Measurements from ENCODE around the gene KRT75.

Gene KRT75

DNA sequence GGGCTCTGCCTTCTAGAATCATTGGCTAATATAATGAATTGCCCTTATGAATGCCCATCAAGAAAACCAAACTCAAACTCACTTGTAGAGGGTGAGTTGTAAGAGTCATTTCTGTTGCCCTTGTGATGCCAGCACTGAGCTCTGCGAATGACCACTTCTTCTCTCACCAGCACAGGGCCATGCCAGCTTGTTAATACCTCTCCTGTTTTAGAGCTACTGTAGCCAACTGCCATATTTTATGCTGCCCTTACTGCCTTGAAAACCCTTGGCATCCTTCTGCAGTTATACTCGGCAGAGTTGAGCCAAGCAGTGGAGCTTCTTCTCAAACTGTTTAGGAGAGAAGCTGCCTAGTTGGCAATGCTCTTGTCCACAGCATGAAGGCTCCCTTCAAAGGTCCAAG, 8.1 kb downstream of the KRT75 start:
- Histone ChIP-seq H3K4me3 (ENCODE audit: low read length) (no peak overlapping the region), H3K9me3 (replicated peaks; ENCODE audit: low read length) (no peaks in the 10 kb centered on the region), H3K27me3 (ENCODE audit: control insufficient read depth, insufficient read depth, low read length) (peaks cover 93% of the 10 kb centered on the region), H3K4me2 (ENCODE audit: low read length) (no peak overlapping the region), H3K4me1 (ENCODE audit: control insufficient read depth, insufficient read depth, low read length) (no peaks in the 10 kb centered on the region), H3K9ac (ENCODE audit: low read depth, low read length) (no peak overlapping the region), H3K36me3 (ENCODE audit: insufficient read depth, low read length) (no peaks in the 10 kb centered on the region)

- Histone ChIP-seq H3K4me1 (ENCODE audit: control insufficient read depth, insufficient read depth, low read length) (no peaks in the 10 kb centered on the region), H3K9me3 (replicated peaks; ENCODE audit: low read length) (no peaks in the 10 kb centered on the region), H3K36me3 (ENCODE audit: insufficient read depth, low read length) (no peaks in the 10 kb centered on the region), H3K4me3 (ENCODE audit: low read length) (no peak overlapping the region), H3K9ac (ENCODE audit: low read depth, low read length) (no peak overlapping the region), H3K27me3 (ENCODE audit: control insufficient read depth, insufficient read depth, low read length) (peaks cover 87% of the 10 kb centered on the region), H3K4me2 (ENCODE audit: low read length) (no peak overlapping the region)
Measured at GRCh38 chr12:52425466-52425865, 8.7 kb downstream of the KRT75 start.

DNA sequence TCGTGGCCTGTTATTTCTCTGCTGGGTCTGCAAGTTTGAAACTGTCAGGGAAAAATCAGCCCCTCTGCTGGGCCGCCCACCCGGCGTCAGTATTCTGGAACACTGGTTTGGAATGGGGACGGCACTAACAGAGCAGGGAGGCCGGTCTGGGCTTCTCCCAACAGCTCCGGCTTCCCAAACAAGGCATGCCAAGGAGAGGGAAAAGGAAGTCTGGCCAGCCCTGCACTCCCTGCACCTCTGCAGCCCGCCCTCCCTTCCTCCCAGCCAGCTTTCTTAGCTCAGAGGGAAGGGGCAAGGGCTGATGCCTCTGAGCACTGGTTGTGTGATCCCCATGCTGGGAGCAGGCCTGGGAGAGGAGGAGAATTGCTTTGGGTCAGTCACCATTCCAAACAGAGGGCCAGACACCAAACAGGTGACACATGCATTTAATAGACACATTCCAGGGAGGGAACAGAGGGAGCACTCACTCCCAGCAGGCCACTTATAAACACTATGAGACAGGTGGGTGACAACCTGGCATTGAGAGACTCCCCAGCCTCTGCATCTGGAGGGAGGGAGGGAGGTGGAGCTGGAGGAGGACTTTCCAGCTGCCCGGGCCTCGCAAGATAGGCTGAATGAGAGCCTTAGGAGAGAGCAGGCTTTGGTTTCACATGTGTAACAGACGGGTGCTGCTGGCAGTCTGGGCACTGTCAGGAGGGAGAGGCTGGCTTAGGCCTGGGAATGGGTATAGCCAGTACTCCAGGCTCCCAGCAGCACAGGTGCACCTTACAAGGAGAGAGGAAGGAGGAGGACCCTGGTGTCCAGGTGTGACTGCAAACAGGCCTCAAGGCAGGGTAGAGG, 10.3 kb downstream of the KRT75 start:
- Histone ChIP-seq H3K4me1 (ENCODE audit: control insufficient read depth, insufficient read depth, low read length) (no peaks in the 10 kb centered on the region), H3K36me3 (ENCODE audit: insufficient read depth, low read length) (no peaks in the 10 kb centered on the region), H3K9ac (ENCODE audit: low read depth, low read length) (no peak overlapping the region), H3K27me3 (ENCODE audit: control insufficient read depth, insufficient read depth, low read length) (peaks cover 79% of the 10 kb centered on the region), H3K4me3 (ENCODE audit: low read length) (no peak overlapping the region), H3K4me2 (ENCODE audit: low read length) (no peak overlapping the region), H3K9me3 (replicated peaks; ENCODE audit: low read length) (no peaks in the 10 kb centered on the region)

GRCh38 chr12:52423035-52423434, 11.1 kb downstream of the KRT75 start:
- Histone ChIP-seq H3K4me3 (ENCODE audit: low read length) (no peak overlapping the region), H3K9me3 (replicated peaks; ENCODE audit: low read length) (no peaks in the 10 kb centered on the region), H3K36me3 (ENCODE audit: insufficient read depth, low read length) (no peaks in the 10 kb centered on the region), H3K4me1 (ENCODE audit: control insufficient read depth, insufficient read depth, low read length) (no peaks in the 10 kb centered on the region), H3K9ac (ENCODE audit: low read depth, low read length) (no peak overlapping the region), H3K27me3 (ENCODE audit: control insufficient read depth, insufficient read depth, low read length) (peaks cover 73% of the 10 kb centered on the region), H3K4me2 (ENCODE audit: low read length) (no peak overlapping the region)

GRCh38 chr12:52419656-52420055, 14.5 kb downstream of the KRT75 start:
- H3K4me3 ChIP-seq (ENCODE audit: low read length): no peak overlapping the region
- H3K9ac ChIP-seq (ENCODE audit: low read depth, low read length): no peak overlapping the region
- H3K9me3 ChIP-seq (replicated peaks; ENCODE audit: low read length): no peaks in the 10 kb centered on the region
- no peaks in the 10 kb centered on the region for H3K36me3 ChIP-seq (ENCODE audit: insufficient read depth, low read length)
- no peak overlapping the region for H3K4me2 ChIP-seq (ENCODE audit: low read length)
- peaks cover 51% of the 10 kb centered on the region for H3K27me3 ChIP-seq (ENCODE audit: control insufficient read depth, insufficient read depth, low read length)
- H3K4me1 ChIP-seq (ENCODE audit: control insufficient read depth, insufficient read depth, low read length): no peaks in the 10 kb centered on the region

GRCh38 chr12:52418576-52419110, 15.5 kb downstream of the KRT75 start:
- no peak overlapping the region for H3K9ac ChIP-seq (ENCODE audit: low read depth, low read length)
- H3K9me3 ChIP-seq (replicated peaks; ENCODE audit: low read length): no peaks in the 10 kb centered on the region
- no peak overlapping the region for H3K4me3 ChIP-seq (ENCODE audit: low read length)
- no peaks in the 10 kb centered on the region for H3K4me1 ChIP-seq (ENCODE audit: control insufficient read depth, insufficient read depth, low read length)
- no peaks in the 10 kb centered on the region for H3K36me3 ChIP-seq (ENCODE audit: insufficient read depth, low read length)
- H3K27me3 ChIP-seq (ENCODE audit: control insufficient read depth, insufficient read depth, low read length): peaks cover 41% of the 10 kb centered on the region
- no peak overlapping the region for H3K4me2 ChIP-seq (ENCODE audit: low read length)

DNA sequence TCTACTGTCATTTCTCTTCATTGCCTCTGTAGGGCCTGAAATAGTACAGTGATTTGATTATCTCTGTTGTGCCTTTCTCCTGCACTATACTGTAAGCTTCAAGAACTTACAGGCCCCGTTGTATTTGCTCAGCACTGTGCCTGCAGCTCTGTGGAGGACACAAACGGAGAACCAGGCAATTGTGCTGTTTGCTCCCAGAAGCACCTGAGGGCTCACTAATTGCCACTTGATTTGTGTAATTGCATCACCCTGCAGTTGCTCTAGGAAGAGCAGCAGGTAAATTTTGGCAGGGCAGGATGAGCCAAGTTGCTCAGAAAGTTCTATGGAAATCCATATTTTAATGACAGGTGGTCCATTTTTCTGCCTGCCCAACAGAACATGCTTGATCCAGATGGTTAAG, 16.4 kb downstream of the KRT75 start:
- H3K4me2 ChIP-seq (ENCODE audit: low read length): no peak overlapping the region
- H3K4me1 ChIP-seq (ENCODE audit: control insufficient read depth, insufficient read depth, low read length): no peaks in the 10 kb centered on the region
- no peak overlapping the region for H3K4me3 ChIP-seq (ENCODE audit: low read length)
- no peaks in the 10 kb centered on the region for H3K9me3 ChIP-seq (replicated peaks; ENCODE audit: low read length)
- no peaks in the 10 kb centered on the region for H3K36me3 ChIP-seq (ENCODE audit: insufficient read depth, low read length)
- H3K27me3 ChIP-seq (ENCODE audit: control insufficient read depth, insufficient read depth, low read length): peaks cover 40% of the 10 kb centered on the region
- H3K9ac ChIP-seq (ENCODE audit: low read depth, low read length): no peak overlapping the region

- Histone ChIP-seq H3K36me3 (ENCODE audit: insufficient read depth, low read length) (no peaks in the 10 kb centered on the region), H3K4me2 (ENCODE audit: low read length) (no peak overlapping the region)
Measured at GRCh38 chr12:52416795-52417194, 17.4 kb downstream of the KRT75 start.

GRCh38 chr12:52415870-52416750, 18.1 kb downstream of the KRT75 start:
- H3K36me3 ChIP-seq (ENCODE audit: insufficient read depth, low read length): no peaks in the 10 kb centered on the region
- H3K9me3 ChIP-seq (replicated peaks; ENCODE audit: low read length): no peaks in the 10 kb centered on the region
- peaks cover 33% of the 10 kb centered on the region for H3K27me3 ChIP-seq (ENCODE audit: control insufficient read depth, insufficient read depth, low read length)
- no peaks in the 10 kb centered on the region for H3K4me1 ChIP-seq (ENCODE audit: control insufficient read depth, insufficient read depth, low read length)
- H3K9ac ChIP-seq (ENCODE audit: low read depth, low read length): no peak overlapping the region
- no peak overlapping the region for H3K4me2 ChIP-seq (ENCODE audit: low read length)
- H3K4me3 ChIP-seq (ENCODE audit: low read length): no peak overlapping the region

More at GRCh38 chr12:52416795-52417194, 17.4 kb downstream of the KRT75 start:
- no peak overlapping the region for H3K4me3 ChIP-seq (ENCODE audit: low read length)
- no peaks in the 10 kb centered on the region for H3K4me1 ChIP-seq (ENCODE audit: control insufficient read depth, insufficient read depth, low read length)
- H3K27me3 ChIP-seq (ENCODE audit: control insufficient read depth, insufficient read depth, low read length): peaks cover 40% of the 10 kb centered on the region
- H3K9ac ChIP-seq (ENCODE audit: low read depth, low read length): no peak overlapping the region
- H3K9me3 ChIP-seq (replicated peaks; ENCODE audit: low read length): no peaks in the 10 kb centered on the region

GRCh38 chr12:52414936-52415335, 19.2 kb downstream of the KRT75 start:
- H3K9me3 ChIP-seq (replicated peaks; ENCODE audit: low read length): no peaks in the 10 kb centered on the region
- no peak overlapping the region for H3K4me2 ChIP-seq (ENCODE audit: low read length)
- H3K27me3 ChIP-seq (ENCODE audit: control insufficient read depth, insufficient read depth, low read length): peaks cover 28% of the 10 kb centered on the region
- H3K36me3 ChIP-seq (ENCODE audit: insufficient read depth, low read length): no peaks in the 10 kb centered on the region
- H3K4me3 ChIP-seq (ENCODE audit: low read length): no peak overlapping the region
- no peaks in the 10 kb centered on the region for H3K4me1 ChIP-seq (ENCODE audit: control insufficient read depth, insufficient read depth, low read length)
- H3K9ac ChIP-seq (ENCODE audit: low read depth, low read length): no peak overlapping the region

DNA sequence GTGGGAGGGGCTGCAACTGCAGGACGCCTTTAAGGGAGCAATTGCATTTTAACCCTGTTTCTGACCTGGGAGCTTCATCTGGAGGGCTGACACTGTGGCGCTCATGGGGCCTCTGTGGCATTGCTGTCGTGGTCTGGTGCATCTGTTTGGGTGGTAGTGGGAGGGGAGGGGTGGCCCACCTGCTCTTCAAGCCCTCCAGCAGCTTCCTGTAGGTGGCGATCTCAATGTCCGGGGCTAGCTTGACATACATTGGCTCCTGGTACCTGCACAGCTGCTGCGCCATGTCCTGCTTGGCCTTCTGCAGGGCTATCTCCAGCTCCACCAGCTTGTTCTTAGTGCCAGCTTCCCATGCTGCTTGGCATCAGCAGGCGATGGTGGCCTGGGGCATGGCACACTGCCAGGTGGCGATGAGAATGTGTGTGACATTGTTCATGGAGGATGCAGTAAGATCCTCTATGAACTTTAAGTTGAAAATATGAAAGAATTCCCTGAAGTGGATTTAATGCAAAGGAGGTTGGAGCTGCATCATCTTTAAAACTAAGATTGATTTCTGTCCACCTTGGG, 20.3 kb downstream of the KRT75 start:
- Histone ChIP-seq H3K36me3 (ENCODE audit: insufficient read depth, low read length) (no peaks in the 10 kb centered on the region), H3K4me3 (ENCODE audit: low read length) (no peak overlapping the region), H3K4me2 (ENCODE audit: low read length) (no peak overlapping the region), H3K9ac (ENCODE audit: low read depth, low read length) (no peak overlapping the region), H3K9me3 (replicated peaks; ENCODE audit: low read length) (no peaks in the 10 kb centered on the region), H3K27me3 (ENCODE audit: control insufficient read depth, insufficient read depth, low read length) (peaks cover 25% of the 10 kb centered on the region), H3K4me1 (ENCODE audit: control insufficient read depth, insufficient read depth, low read length) (no peaks in the 10 kb centered on the region)

Measured in skeletal muscle satellite cell (primary cell).